ENCODE results near the gene RABGAP1L.
"Not testable (repeated sequence)": the region's sequence is repeated elsewhere in the genome, so short reads cannot be mapped to it uniquely, and the experiment has no call there.

The RABGAP1L gene

DNA sequence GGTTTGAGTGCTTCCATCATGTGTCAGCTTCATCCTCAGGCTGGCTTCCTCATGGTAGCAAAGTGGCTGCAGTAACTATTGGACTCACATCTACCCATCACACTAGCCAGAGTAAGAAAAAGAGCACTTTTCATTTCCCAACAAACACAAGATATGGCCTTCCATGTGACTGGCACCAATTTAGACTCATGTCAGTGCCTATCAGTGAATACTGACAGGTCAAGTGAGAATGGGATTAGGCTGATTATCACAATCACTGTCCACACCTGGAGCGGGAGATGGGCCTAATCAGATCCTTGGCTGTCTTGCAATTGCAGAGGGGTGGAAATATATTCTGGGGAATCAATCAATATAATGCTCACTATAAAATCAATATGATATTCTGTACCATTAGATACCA is 2.9 kb upstream of the RABGAP1L start:
- DNase-seq, result no peak

GRCh38 chr1:174157157-174157806 is 2.0 kb upstream of the RABGAP1L start:
- no peak for DNase-seq

DNA sequence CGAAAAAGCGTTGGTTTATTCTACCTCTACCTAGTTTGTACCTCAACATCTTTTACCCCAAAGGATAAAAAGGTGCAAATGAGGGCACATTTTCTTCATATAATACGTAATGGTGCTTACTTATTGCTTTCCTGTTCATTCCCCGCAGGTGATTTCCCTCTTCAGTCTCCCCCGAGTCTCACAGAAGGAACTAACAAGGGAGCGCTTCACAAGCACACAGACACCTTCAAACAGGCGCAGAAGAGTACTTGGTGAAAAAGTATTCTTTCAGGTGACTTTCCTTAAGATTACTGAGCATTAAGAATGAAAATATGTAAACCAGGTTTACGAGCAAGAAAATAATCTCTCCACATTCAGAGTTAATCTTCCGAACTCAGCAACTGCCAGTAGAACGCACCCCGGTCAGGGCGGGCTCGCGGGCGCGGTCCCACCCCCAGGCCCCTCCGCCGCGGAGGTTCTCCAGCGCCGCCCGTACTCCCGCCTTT is 511 bp upstream of the RABGAP1L start:
- no peak for DNase-seq

- DNase-seq, result peak; percentile 64
Measured at GRCh38 chr1:174160109-174160473, 771 bp downstream of the RABGAP1L start.

DNA sequence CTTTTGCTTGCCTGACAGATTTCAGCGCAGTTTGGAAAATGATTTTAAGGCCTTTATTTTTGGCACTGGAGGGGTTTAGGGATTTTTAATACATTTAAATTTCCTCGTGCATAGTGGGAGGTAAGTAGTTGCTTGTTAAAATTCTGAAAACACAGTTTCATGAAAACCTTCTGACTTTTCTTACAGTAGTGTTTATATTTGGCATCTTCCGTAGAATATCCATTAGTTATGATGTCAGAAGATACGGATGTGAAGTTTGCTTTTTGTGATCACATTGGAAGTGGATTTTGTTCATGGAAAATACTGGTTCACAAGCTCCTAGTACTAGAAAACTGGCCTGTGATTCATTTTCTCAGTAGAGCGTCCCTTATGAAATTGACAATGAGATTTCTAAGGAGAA is 1.3 kb downstream of the RABGAP1L start:
- no peak for DNase-seq

DNA sequence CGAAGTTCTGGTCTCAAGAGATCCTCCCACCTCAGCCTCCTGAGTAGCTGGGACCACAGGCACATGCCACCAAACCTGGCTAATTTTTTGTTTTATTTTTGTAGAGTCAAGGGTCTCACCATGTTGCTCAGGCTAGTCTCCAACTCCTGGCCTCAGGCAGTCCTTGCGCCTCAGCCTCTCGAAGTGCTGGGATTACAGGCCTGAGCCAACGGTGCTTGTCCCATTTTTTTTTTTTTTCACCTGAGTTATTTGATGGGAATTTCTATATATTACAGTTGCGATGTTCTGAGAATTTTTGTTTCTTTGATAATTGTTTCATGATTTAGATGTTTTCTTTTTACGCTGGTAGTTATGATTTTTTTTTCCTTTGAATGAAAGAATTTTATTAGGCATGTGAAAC is 2.5 kb downstream of the RABGAP1L start:
- DNase-seq, result no peak

GRCh38 chr1:174164826-174165225 is 5.5 kb downstream of the RABGAP1L start:
- no peak for DNase-seq

DNA sequence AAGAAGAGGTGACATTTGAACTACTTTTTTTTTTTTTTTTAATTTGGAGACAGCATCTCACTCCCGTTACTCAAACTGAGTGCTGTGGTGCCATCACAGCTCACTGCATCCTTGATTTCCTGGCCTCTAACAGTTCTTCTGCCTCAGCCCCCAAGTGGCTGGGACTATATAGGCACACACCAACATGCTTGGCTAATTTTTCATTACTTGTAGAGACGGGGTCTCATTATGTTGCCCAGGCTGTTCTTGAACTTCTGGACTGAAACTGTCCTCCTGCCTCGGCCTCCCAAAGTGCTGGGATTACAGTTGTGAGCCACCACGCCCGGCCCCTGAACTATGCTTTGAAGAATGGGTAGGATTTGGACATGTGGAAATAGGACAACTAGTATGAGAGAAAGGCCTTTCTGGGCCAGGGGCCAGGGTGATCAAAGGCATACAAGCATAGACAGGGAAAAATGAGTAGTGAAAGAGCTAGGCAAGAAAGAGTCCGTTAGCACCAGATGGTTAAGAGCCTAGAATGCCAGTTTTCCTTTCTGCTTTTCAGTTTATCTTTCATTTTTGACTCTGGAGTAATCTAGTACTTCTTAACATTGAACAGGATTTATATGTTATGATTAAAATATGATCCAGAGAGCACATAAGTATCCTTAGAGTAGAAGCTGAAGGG is 6.3 kb downstream of the RABGAP1L start:
- no peak for DNase-seq

- DNase-seq, result no peak
Measured at GRCh38 chr1:174166530-174167264, 7.4 kb downstream of the RABGAP1L start.

DNA sequence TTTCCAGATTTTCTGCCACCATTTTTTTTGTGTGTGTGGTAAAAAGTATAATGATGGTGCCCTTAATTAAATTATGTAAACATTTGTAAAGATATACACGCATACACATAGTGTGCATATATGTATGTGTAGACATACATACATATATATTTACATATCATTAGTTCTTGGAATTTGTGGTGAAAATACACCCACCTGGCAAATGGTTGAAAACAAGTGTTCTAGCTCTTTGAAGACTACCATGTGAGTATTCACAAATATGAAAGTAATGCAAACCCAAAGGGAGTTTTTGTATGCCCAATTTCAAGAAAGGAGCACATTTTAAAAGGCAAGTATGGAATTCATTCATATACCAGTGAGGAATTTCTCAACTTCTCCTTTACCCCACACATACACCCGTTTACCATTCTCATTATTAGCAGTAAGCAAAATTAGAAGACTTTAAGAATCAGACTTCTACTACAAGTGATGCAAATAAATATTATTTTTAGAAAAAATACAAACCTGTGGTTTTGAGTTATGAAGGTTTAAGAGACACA is 8.0 kb downstream of the RABGAP1L start:
- no peak for DNase-seq

DNA sequence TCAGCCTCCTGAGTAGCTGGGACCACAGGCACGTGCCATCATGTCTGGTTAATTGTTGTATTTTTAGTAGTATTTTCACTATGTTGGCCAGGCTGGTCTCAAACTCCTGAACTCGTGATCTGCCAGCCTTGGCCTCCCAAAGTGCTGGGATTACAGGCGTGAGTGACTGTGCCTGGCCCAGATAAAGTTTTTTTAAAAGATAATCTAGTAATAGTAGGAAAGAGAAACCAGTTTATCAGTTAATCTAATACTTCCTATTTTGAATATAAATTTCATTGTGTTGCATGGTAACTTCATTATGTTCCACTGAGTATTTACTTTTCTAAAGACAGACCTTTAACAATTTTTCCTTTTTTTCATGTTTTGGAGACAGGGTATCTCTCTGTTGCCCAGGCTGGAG is 10.0 kb downstream of the RABGAP1L start:
- DNase-seq, result no peak

DNA sequence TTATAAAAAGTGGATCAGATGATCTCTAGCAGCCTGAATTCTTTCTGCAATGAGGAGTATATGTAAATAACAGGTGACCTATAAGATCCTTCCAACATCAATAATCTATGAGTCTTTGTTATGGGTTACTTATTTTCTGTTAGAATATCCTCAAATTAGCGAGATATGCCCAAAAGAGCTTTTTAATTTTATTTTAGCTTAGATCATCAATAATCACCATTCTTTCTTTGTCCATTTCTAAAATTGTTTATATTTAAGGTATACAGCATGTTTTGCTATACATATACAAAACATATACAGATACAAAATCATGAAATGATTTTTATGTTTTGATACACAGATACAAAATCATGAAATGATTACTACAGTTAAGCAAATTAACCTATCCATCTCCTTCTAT is 11.8 kb downstream of the RABGAP1L start:
- DNase-seq, result no peak

DNA sequence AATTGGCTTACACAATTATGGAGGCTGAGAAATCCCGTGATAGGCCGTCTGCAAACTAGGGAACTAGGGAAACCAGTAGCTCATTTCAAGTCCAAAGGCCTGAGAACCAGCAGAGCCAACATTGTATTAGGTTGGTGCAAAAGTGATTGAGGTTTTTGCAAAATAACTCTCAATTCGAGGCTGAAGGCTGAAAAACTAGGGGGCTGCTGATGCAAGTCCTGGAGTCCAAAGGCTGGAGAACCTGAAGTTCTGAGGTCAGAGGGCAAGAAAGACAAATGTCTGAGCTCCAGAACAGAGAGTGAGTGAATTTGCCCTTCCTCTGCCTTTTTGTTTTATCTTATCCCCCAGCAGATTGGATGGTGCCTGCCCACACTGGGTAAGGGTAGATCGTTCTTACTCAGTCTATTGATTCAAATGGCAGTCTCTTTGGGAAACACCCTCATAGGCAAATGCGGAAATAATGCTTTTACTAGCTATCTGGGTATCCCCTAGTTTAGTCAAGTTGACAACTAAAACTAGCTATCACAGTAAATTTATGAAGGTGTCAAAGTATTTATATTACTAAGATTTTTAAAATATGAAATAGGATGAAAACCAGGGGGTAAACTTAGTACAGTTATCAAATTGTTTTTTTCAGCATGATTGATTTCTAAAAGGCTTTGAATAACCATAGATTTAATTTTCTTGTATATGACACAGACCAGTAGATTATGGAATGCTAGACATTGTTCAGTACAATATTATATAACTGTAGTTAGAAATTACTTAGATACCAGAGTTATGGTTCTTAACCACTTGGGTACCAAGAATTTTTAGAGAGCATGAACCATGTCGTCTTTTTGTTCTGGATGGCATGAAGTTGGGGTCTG is 15.4 kb downstream of the RABGAP1L start:
- DNase-seq, result no peak

DNA sequence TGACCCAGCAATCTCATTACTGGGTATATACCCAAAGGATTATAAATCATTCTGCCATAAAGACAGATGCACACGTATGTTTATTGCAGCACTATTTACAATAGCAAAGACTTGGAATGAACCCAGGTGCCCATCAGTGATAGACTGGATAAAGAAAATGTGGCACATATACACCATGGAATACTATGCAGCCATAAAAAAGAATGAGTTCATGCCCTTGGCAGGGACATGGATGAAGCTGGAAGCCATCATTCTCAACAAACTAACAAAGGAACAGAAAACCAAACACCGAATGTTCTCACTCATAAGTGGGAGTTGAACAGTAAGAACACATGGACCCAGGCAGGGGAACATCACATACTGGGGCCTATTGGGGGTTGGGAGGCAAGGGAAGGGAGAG is 19.1 kb downstream of the RABGAP1L start:
- not testable (repeated sequence) for DNase-seq

- no peak for DNase-seq
Measured at GRCh38 chr1:174189428-174190062, 30.2 kb downstream of the RABGAP1L start.

DNA sequence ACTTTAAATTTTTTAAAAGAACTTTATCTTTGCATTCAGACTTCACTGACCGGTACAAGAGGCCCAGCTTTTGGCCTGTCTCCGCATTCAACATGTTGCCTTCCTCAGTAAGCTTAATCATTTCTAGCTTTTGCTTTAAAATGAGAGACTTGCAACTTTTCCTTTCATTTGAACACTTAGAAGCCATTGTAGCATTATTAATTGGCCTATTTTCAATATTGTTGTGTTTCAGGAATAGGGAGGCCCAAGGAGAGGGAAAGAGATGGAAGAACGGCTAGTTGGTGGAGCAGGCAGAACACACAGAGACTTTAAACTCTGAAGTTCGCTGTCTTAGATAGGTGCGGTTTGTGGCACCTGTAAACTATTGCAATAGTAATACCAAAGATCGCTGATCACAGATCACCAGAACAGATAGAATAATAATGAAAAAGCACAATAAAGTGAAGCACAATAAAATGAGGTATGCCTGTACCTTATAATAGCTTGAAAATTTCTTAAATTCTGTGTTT is 31.4 kb downstream of the RABGAP1L start:
- no peak for DNase-seq

DNA sequence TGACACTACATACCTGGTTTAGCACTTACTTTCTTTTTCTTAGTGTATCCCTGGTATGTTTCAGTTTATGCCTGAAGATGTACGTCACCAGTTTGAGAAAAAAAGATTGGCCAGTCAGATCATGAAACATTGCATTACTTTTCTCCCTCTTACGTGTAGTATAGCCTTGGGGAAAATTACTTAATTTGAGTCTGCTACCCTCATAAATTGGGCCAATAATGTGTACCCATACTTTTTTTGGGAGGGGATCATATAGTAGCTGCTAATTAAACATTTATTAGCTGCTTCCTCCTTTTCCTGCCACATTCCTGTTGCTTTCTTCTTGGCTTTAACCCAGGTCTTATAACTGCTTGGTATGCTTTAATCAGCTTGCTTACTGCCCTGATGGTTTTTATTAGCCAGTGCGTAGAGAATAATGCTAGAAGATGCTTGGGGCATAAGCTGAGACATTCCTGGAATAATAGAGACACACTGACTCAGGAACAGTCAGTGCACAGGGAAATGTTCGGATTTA is 32.1 kb downstream of the RABGAP1L start:
- no peak for DNase-seq

- DNase-seq, result no peak
Measured at GRCh38 chr1:174194461-174194860, 35.1 kb downstream of the RABGAP1L start.

- no peak for DNase-seq
Measured at GRCh38 chr1:174197088-174197487, 37.8 kb downstream of the RABGAP1L start.

DNA sequence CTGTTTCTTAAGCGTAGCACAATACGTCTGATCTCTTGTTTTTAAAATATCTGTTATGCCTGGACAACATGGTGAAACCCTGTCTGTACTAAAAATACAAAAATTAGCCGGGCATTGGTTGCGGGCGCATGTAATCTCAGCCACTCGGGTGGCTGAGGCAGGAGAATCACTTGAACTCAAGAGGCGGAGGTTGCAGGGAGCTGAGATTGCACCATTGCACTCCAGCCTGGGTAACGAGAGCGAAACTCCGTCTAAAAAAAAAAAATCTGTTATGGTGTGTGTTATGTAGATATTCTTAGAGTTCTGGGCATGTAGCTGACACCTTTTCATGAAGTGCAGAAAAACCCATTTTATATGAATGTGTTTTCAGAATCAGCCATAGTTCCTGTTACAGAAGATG is 38.2 kb downstream of the RABGAP1L start:
- DNase-seq, result no peak

GRCh38 chr1:174198202-174198601 is 38.9 kb downstream of the RABGAP1L start:
- no peak for DNase-seq

DNA sequence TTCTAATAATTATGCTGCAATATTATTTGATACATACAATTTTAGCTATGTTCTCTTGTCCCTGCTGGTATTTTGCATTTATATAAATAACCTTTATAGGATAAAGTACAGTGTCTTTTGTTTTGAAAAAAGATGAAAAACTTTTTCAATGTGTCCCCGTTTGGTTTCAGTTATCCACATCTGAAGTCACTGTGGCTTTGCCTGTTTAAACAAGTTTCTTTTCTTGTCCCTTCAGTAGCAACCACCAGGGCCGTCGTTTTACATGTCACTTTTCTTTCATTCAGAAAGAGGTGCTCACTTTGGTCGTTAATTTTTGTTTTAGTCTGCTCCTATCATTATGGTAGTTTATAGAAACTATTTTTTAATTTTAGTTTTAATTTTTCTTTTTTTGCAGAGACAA is 41.4 kb downstream of the RABGAP1L start:
- DNase-seq, result no peak
